Bronchial epithelial cell (primary cell): Measurements from ENCODE around the gene OR9Q1. TPM values are rescaled to one million over a fixed set of nuclear protein-coding genes. Genes with fewer than 3 reads are reported as not detected.

Experiments
- DNase-seq: peaks from one replicate; pipeline ENCODE4 v3.0.0-alpha.2; 2010; ENCODE audit warnings: low read depth
- FAIRE-seq: peaks from 2 replicates; lab custom pipeline; 2011; peaks lifted over from hg19 to GRCh38; lab: Jason Lieb, UNC
- H3K27me3 ChIP-seq: 2 replicates; pipeline ENCODE4 v1.5.1; 2011; ENCODE audit warnings: low read length; ENCODE audit not compliant: control insufficient read depth, insufficient read depth
- H3K36me3 ChIP-seq: 2 replicates; pipeline ENCODE4 v1.5.1; 2011; ENCODE audit warnings: low read length; ENCODE audit not compliant: control insufficient read depth, insufficient read depth
- H3K4me3 ChIP-seq: 2 replicates; pipeline ENCODE4 v1.5.1; 2011; ENCODE audit warnings: mild to moderate bottlenecking, low read depth, low read length, control low read depth
- CTCF ChIP-seq: IDR thresholded peaks from 2 replicates; pipeline ENCODE4 v1.5.1; 2011; ENCODE audit warnings: mild to moderate bottlenecking, moderate library complexity, low read length, control low read depth, inconsistent platforms; ENCODE audit not compliant: insufficient read depth, severe bottlenecking
- total RNA-seq: library from RNA; depleted of rRNA; stranded (reverse); fragments of >200 nt; gene quantifications from 2 replicates; pipeline ENCODE4 v1.2.1, GENCODE V29; 2014

The OR9Q1 gene
- total RNA-seq, 1 donor from 2014 or later: not detected

GRCh38 chr11:58142761-58143160, 119.1 kb downstream of the OR9Q1 start:
- FAIRE-seq: peak; percentile 36

GRCh38 chr11:58152781-58153180, 129.1 kb downstream of the OR9Q1 start:
- TF ChIP-seq CTCF: no peak
- FAIRE-seq (no peak), DNase-seq (no peak)
- Histone ChIP-seq H3K27me3 (no peaks in the 10 kb centered on the region), H3K36me3 (no peaks in the 10 kb centered on the region), H3K4me3 (no peak overlapping the region)

More at GRCh38 chr11:58142761-58143160, 119.1 kb downstream of the OR9Q1 start:
- no peak for TF ChIP-seq CTCF
- Histone ChIP-seq H3K27me3 (no peaks in the 10 kb centered on the region), H3K36me3 (no peaks in the 10 kb centered on the region), H3K4me3 (no peak overlapping the region)
- no peak for DNase-seq

GRCh38 chr11:58164389-58164788, 140.7 kb downstream of the OR9Q1 start:
- Histone ChIP-seq H3K36me3 (no peaks in the 10 kb centered on the region), H3K27me3 (no peaks in the 10 kb centered on the region), H3K4me3 (no peak overlapping the region)
- DNase-seq (no peak), FAIRE-seq (no peak)
- TF ChIP-seq CTCF: no peak

GRCh38 chr11:58164990-58165389, 141.3 kb downstream of the OR9Q1 start:
- Histone ChIP-seq H3K36me3 (no peaks in the 10 kb centered on the region), H3K27me3 (no peaks in the 10 kb centered on the region), H3K4me3 (no peak overlapping the region)
- TF ChIP-seq CTCF: no peak
- no peak for DNase-seq
- no peak for FAIRE-seq

- DNase-seq: no peak
- no peaks in the 10 kb centered on the region for H3K36me3 ChIP-seq
- H3K4me3 ChIP-seq: no peak overlapping the region
- H3K27me3 ChIP-seq: no peaks in the 10 kb centered on the region
- FAIRE-seq: no peak
- no peak for TF ChIP-seq CTCF
Observed at GRCh38 chr11:58165504-58166106, 141.9 kb downstream of the OR9Q1 start.

- Histone ChIP-seq H3K4me3 (no peak overlapping the region), H3K27me3 (no peaks in the 10 kb centered on the region), H3K36me3 (no peaks in the 10 kb centered on the region)
- no peak for TF ChIP-seq CTCF
- DNase-seq (no peak), FAIRE-seq (no peak)
Observed at GRCh38 chr11:58177409-58178054, 153.9 kb downstream of the OR9Q1 start.
